HepG2 (cell line): ENCODE data around the gene ITPRIP. TPM values are rescaled to one million over a fixed set of nuclear protein-coding genes. Genes with fewer than 3 reads are reported as not detected.
A peak's percentile ranks its signal among the peaks of the same experiment; 100 is the strongest.

Source experiments
- ELF1 ChIP-seq: sonication (generic); formaldehyde crosslinking; IDR thresholded peaks from 2 replicates; pipeline ENCODE4 v1.4.0; 2020; ENCODE audit warnings: missing genetic modification reagents
- ELF3 ChIP-seq: IDR thresholded peaks from 2 replicates; pipeline ENCODE4 v1.6.1; 2016; ENCODE audit warnings: missing genetic modification reagents, missing compliant biosample characterization
- ERF ChIP-seq: IDR thresholded peaks from 2 replicates; pipeline ENCODE4 v1.6.1; 2018; ENCODE audit warnings: missing biosample characterization, missing genetic modification reagents
- FOXK1 ChIP-seq: sonication (generic); formaldehyde crosslinking; IDR thresholded peaks from 2 replicates; pipeline ENCODE4 v1.4.0; 2020; ENCODE audit warnings: low read depth, missing genetic modification reagents, borderline replicate concordance
- HDAC6 ChIP-seq: fragments of 200-600 bp; sonication (generic); IDR thresholded peaks from 2 replicates; pipeline ENCODE4 v1.7.0; 2017; ENCODE audit warnings: mild to moderate bottlenecking, antibody characterized with exemption, low read length, low read depth
- HNRNPL ChIP-seq: fragments of 200-400 bp; formaldehyde crosslinking; IDR thresholded peaks from 2 replicates; pipeline ENCODE4 v1.6.1; 2017; ENCODE audit warnings: mild to moderate bottlenecking, low read depth, low read length
- IRF9 ChIP-seq: sonication (generic); formaldehyde crosslinking; IDR thresholded peaks from 2 replicates; pipeline ENCODE4 v1.8.0; 2022; ENCODE audit warnings: missing genetic modification reagents, mild to moderate bottlenecking, borderline replicate concordance
- IRX3 ChIP-seq: sonication (generic); formaldehyde crosslinking; IDR thresholded peaks from 2 replicates; pipeline ENCODE4 v1.8.1; 2023; ENCODE audit warnings: mild to moderate bottlenecking, low read depth, missing genetic modification reagents, borderline replicate concordance
- KAT8 ChIP-seq: IDR thresholded peaks from 2 replicates; pipeline ENCODE4 v1.6.1; 2016; ENCODE audit warnings: missing genetic modification reagents, missing compliant biosample characterization
- KDM2A ChIP-seq: sonication (generic); formaldehyde crosslinking; IDR thresholded peaks from 2 replicates; pipeline ENCODE4 v1.4.0; 2020; ENCODE audit warnings: low read depth, missing genetic modification reagents, borderline replicate concordance
- NFE2L1 ChIP-seq: sonication (generic); formaldehyde crosslinking; IDR thresholded peaks from 2 replicates; pipeline ENCODE4 v1.4.0; 2020; ENCODE audit warnings: missing genetic modification reagents, mild to moderate bottlenecking, borderline replicate concordance
- SIX1 ChIP-seq: sonication (generic); formaldehyde crosslinking; IDR thresholded peaks from 2 replicates; pipeline ENCODE4 v1.4.0; 2020; ENCODE audit warnings: missing genetic modification reagents, borderline replicate concordance
- SIX4 ChIP-seq: sonication (generic); formaldehyde crosslinking; IDR thresholded peaks from 2 replicates; pipeline ENCODE4 v1.4.0; 2020; ENCODE audit warnings: missing genetic modification reagents
- SMAD3 ChIP-seq: sonication (generic); formaldehyde crosslinking; IDR thresholded peaks from 2 replicates; pipeline ENCODE4 v1.4.0; 2020; ENCODE audit warnings: missing genetic modification reagents
- STAT5B ChIP-seq: sonication (generic); formaldehyde crosslinking; IDR thresholded peaks from 2 replicates; pipeline ENCODE4 v1.4.0; 2020; ENCODE audit warnings: missing genetic modification reagents
- TBX2 ChIP-seq: sonication (generic); formaldehyde crosslinking; IDR thresholded peaks from 2 replicates; pipeline ENCODE4 v1.5.0; 2020; ENCODE audit warnings: missing genetic modification reagents, mild to moderate bottlenecking, borderline replicate concordance
- TFAP4 ChIP-seq: sonication (generic); IDR thresholded peaks from 2 replicates; pipeline ENCODE4 v1.6.1; 2016; ENCODE audit warnings: low read depth, borderline replicate concordance
- YY1 ChIP-seq: IDR thresholded peaks from 2 replicates; pipeline ENCODE4 v1.6.1; 2011; ENCODE audit warnings: low read length, low read depth, moderate library complexity, mild to moderate bottlenecking; ENCODE audit not compliant: insufficient read depth, insufficient replicate concordance
- ZBTB20 ChIP-seq: sonication (generic); formaldehyde crosslinking; IDR thresholded peaks from 2 replicates; pipeline ENCODE4 v1.8.1; 2023; ENCODE audit warnings: missing genetic modification reagents, low read depth, mild to moderate bottlenecking, borderline replicate concordance
- ZFAT ChIP-seq: sonication (generic); formaldehyde crosslinking; conservative IDR thresholded peaks from 2 replicates; pipeline ENCODE4 v1.8.1; 2023; ENCODE audit warnings: missing genetic modification reagents, inconsistent platforms
- ZNF281 ChIP-seq: sonication (generic); formaldehyde crosslinking; IDR thresholded peaks from 2 replicates; pipeline ENCODE4 v1.4.0; 2020; ENCODE audit warnings: missing genetic modification reagents, borderline replicate concordance
- ZNF335 ChIP-seq: sonication (generic); formaldehyde crosslinking; IDR thresholded peaks from 2 replicates; pipeline ENCODE4 v1.4.0; 2020; ENCODE audit warnings: missing genetic modification reagents
- ZNF414 ChIP-seq: sonication (generic); formaldehyde crosslinking; IDR thresholded peaks from 2 replicates; pipeline ENCODE4 v1.5.0; 2020; ENCODE audit warnings: missing genetic modification reagents
- ZNF597 ChIP-seq: sonication (generic); formaldehyde crosslinking; IDR thresholded peaks from 2 replicates; pipeline ENCODE4 v1.5.0; 2020; ENCODE audit warnings: missing genetic modification reagents
- ZNF616 ChIP-seq: sonication (generic); formaldehyde crosslinking; IDR thresholded peaks from 2 replicates; pipeline ENCODE4 v1.5.0; 2020; ENCODE audit warnings: low read depth, mild to moderate bottlenecking, missing genetic modification reagents
- ZNF761 ChIP-seq: sonication (generic); formaldehyde crosslinking; conservative IDR thresholded peaks from 2 replicates; pipeline ENCODE4 v1.4.0; 2020; ENCODE audit warnings: mild to moderate bottlenecking, missing genetic modification reagents
- polyA plus RNA-seq, 8 experiments: library from polyadenylated mRNA; depleted of rRNA in 3 of 8; stranded (reverse) in 7 of 8; unstranded in 1 of 8; fragments of >200 nt; fragmentation: Illumina TruSeq in 4 of 8; extraction: Trizol in 4 of 8; gene quantifications; 2 replicates each; pipeline versions ENCODE4 v1.2.1 to v1.2.3, GENCODE V29; 2011 to 2016; ENCODE audit warnings: low read depth in 4 of 8, missing spikeins in 1 of 8, mixed read lengths in 1 of 8; ENCODE audit not compliant: insufficient read depth in 1 of 8
- total RNA-seq, 5 experiments: library from RNA; depleted of rRNA; stranded (reverse); fragments of >200 nt; fragmentation: Illumina TruSeq; extraction: Trizol; gene quantifications; 2 replicates each; pipeline ENCODE4 v1.2.3, GENCODE V29; 2016; ENCODE audit warnings: low read depth in 1 of 5

Gene ITPRIP
- total and polyA plus RNA-seq, 2 of the 13 experiments (the other 11 are each of a cell fraction or from before 2014, with no cell fraction given), result 1.00 to 2.8 TPM

- TF ChIP-seq HNRNPL, result no peak
- no peak for TF ChIP-seq FOXK1 (CRISPR knock-in tag)
- no peak for TF ChIP-seq KDM2A (CRISPR knock-in tag)
- no peak for TF ChIP-seq IRF9 (CRISPR knock-in tag)
- TF ChIP-seq YY1, result no peak
- no peak for TF ChIP-seq ZNF414
- TF ChIP-seq ZFAT (CRISPR knock-in tag), result no peak
- no peak for TF ChIP-seq NFE2L1 (CRISPR knock-in tag)
- TF ChIP-seq ZNF616 (CRISPR knock-in tag), result no peak
- peak; percentile 49; the same call in 1 of the 2 replicates for TF ChIP-seq ZBTB20
- no peak for TF ChIP-seq ZNF335 (CRISPR knock-in tag)
- TF ChIP-seq KAT8 (CRISPR knock-in tag), result 0 out of 2 replicates have a peak, but pooled peaks have one; percentile 17
- TF ChIP-seq TFAP4, result 0 out of 2 replicates have a peak, but pooled peaks have one; percentile 10
- no peak for TF ChIP-seq SMAD3 (CRISPR knock-in tag)
- TF ChIP-seq IRX3 (CRISPR knock-in tag), result no peak
- peak; percentile 74 for TF ChIP-seq TBX2
- TF ChIP-seq ELF3 (CRISPR knock-in tag), result peak; percentile 84
- TF ChIP-seq SIX1 (CRISPR knock-in tag), result no peak
- TF ChIP-seq SIX4 (CRISPR knock-in tag), result no peak
- no peak for TF ChIP-seq STAT5B
- TF ChIP-seq ERF (CRISPR knock-in tag), result no peak
- no peak for TF ChIP-seq ELF1 (CRISPR knock-in tag)
- TF ChIP-seq ZNF761 (CRISPR knock-in tag), result no peak
- TF ChIP-seq ZNF597, result no peak
- TF ChIP-seq ZNF281 (CRISPR knock-in tag), result no peak
- no peak for TF ChIP-seq HDAC6
Measured at GRCh38 chr10:104277785-104278184, 60.5 kb downstream of the ITPRIP start (continued).
